ENCODE data around the gene COL20A1. TPM values are rescaled to one million over a fixed set of nuclear protein-coding genes. Genes with fewer than 3 reads are reported as not detected.

COL20A1 gene
- total RNA-seq, 1 donor from 2014 or later = not detected

DNA sequence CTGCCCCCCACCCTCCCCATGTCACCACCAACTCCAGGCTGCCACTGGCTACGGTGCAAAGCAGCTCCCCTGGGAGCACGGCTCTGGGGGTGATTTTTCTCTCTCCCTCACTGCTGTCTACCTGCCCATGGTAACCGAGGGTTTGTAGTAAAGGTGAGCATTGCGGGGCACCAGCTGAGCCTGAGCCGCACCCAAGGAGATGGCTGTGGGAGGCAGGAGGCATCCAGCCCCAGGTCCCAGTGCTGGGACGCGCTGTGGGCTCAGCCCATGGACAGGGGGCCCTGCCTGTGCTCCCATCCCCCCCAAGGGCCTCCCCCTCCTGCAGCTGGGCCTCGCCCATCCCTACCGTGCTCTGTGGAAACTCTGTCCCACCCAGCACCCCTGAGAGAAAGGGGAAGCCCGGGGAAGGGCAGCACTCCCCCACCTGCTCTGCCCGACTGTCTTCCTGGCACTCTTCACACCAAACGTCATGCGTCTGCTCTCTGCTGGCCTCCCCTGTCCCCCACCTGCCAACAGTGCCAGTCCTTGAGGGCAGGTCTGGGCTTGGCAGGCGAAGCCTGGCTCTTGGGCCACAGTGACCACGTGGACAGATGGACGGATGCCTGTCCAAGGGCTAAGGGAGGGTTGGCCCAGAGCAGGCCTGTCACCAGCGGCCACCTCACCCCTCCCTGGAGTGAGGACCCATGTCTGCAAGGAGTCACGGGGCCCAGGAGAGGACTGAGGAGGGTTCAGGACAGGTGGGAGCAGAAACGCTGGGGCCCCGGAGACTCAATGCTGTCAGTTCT is 72.0 kb downstream of the COL20A1 start:
- no peaks in the 10 kb centered on the region for H3K9me3 ChIP-seq
- no peak overlapping the region for H3K27ac ChIP-seq
- no peak for DNase-seq (ENCODE audit: extremely low spot score in 2 of 2)
- H3K4me1 ChIP-seq = peaks cover 8% of the 10 kb centered on the region
- H3K4me3 ChIP-seq = no peak overlapping the region
- peaks cover 8% of the 10 kb centered on the region for H3K27me3 ChIP-seq
- H3K36me3 ChIP-seq = no peaks in the 10 kb centered on the region
- intact Hi-C loops (cut with DNase I) = no loop called here
- TF ChIP-seq, protein P1, sequence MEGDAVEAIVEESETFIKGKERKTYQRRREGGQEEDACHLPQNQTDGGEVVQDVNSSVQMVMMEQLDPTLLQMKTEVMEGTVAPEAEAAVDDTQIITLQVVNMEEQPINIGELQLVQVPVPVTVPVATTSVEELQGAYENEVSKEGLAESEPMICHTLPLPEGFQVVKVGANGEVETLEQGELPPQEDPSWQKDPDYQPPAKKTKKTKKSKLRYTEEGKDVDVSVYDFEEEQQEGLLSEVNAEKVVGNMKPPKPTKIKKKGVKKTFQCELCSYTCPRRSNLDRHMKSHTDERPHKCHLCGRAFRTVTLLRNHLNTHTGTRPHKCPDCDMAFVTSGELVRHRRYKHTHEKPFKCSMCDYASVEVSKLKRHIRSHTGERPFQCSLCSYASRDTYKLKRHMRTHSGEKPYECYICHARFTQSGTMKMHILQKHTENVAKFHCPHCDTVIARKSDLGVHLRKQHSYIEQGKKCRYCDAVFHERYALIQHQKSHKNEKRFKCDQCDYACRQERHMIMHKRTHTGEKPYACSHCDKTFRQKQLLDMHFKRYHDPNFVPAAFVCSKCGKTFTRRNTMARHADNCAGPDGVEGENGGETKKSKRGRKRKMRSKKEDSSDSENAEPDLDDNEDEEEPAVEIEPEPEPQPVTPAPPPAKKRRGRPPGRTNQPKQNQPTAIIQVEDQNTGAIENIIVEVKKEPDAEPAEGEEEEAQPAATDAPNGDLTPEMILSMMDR (IDR thresholded peaks at IDR 0.05) = no peak
- no peak for TF ChIP-seq POLR2A (IDR thresholded peaks at IDR 0.05)
- no peak for TF ChIP-seq POLR2AphosphoS5 (IDR thresholded peaks at IDR 0.05; ENCODE audit: insufficient read depth in 1 of 2, low read depth in 1 of 2)

DNA sequence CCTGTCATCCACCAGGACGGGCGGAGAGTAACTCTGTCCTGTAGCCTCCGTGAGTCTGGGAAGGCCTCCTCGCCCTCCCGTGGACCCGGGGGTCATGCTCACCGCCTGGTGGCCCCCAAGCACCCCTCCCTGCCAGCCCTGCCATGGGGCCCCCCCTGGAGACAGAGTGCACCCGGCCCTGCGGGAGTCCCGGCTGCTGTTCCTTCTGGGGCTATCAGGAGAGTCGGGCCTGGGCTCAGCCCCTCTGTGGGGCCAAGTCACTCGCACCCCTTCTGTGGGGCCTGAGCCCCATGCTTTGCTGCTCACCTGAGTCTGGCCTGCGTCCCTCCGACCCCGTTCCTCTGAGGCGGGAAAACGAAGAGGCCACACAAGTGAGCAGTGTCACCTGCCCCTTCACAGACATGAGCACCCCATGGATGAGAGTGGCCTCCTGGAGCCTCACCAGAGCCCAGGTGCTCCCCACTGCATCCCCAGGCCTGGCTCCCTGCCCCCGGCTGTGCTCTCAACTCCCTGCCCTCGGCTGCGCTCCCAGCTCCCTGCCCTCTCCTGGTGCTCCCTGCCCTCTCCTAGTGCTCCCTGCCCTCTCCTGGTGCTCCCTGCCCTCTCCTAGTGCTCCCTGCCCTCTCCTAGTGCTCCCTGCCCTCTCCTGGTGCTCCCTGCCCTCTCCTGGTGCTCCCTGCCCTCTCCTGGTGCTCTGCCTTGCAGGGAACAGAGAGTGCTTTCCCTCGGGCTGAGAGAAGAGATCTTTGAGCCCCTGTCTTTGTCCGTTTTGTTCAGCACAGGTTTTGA is 72.8 kb downstream of the COL20A1 start:
- Histone ChIP-seq H3K27me3 (peaks cover 3% of the 10 kb centered on the region), H3K4me1 (peaks cover 3% of the 10 kb centered on the region)
- intact Hi-C loops (cut with DNase I) = no loop called here

GRCh38 chr20:63366390-63367365 is 73.7 kb downstream of the COL20A1 start:
- TF ChIP-seq, protein P1 (IDR thresholded peaks at IDR 0.05) = no peak
- Histone ChIP-seq H3K27me3 (peaks cover 3% of the 10 kb centered on the region), H3K36me3 (no peaks in the 10 kb centered on the region), H3K4me1 (no peaks in the 10 kb centered on the region), H3K4me3 (no peak overlapping the region), H3K9me3 (no peaks in the 10 kb centered on the region), H3K27ac (no peak overlapping the region)
- DNase-seq (ENCODE audit: extremely low spot score in 2 of 2) = no peak
- intact Hi-C loops (cut with DNase I) = no loop called here

More for the DNA sequence above, 72.8 kb downstream of the COL20A1 start:
- no peaks in the 10 kb centered on the region for H3K9me3 ChIP-seq
- TF ChIP-seq POLR2AphosphoS5 (IDR thresholded peaks at IDR 0.05; ENCODE audit: insufficient read depth in 1 of 2, low read depth in 1 of 2) (no peak), POLR2A (IDR thresholded peaks at IDR 0.05) (no peak)
- TF ChIP-seq, protein P1 (IDR thresholded peaks at IDR 0.05) = no peak
- no peak overlapping the region for H3K4me3 ChIP-seq
- H3K36me3 ChIP-seq = no peaks in the 10 kb centered on the region
- H3K27ac ChIP-seq = no peak overlapping the region
- DNase-seq (ENCODE audit: extremely low spot score in 2 of 2) = no peak

DNA sequence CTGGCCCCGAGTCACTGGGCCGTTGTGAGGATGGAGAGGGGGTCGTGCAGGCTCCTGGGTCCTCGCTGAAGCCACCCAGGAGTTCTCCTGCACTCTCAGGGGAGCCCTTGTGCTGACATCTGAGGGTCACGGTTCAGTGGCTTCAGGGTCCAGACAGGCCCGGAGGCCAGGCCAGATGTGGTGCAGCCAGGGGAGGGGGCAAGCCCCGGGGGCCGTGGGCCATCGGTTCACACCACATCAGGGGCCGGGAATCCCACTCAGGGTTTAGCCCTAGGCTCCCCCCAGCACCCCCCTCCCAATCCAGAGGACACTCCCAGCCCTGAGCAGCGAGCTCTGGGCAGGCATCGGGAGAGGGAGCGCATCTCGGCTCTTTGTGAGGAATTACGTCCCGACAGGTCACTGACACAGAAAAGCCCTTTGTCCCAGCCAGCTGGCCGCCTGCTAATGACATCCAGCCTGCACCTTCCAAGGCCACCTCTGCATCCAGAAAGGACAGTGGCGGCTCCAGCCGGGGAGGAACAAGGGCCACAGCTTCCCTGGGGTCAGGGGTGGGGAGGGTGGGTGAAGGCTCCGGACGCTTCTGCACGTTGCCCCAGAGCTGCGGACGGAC is 74.6 kb downstream of the COL20A1 start:
- no peak overlapping the region for H3K27ac ChIP-seq
- peaks cover 3% of the 10 kb centered on the region for H3K27me3 ChIP-seq
- TF ChIP-seq POLR2A (IDR thresholded peaks at IDR 0.05) (no peak), POLR2AphosphoS5 (IDR thresholded peaks at IDR 0.05; ENCODE audit: insufficient read depth in 1 of 2, low read depth in 1 of 2) (no peak)
- TF ChIP-seq, protein P1 (IDR thresholded peaks at IDR 0.05) = no peak
- intact Hi-C loops (cut with DNase I) = no loop called here
- H3K4me1 ChIP-seq = no peaks in the 10 kb centered on the region
- DNase-seq (ENCODE audit: extremely low spot score in 2 of 2) = no peak
- H3K9me3 ChIP-seq = no peaks in the 10 kb centered on the region
- no peaks in the 10 kb centered on the region for H3K36me3 ChIP-seq
- no peak overlapping the region for H3K4me3 ChIP-seq

All from vagina (tissue), 2 donors.